NCI-H510A treated with DMSO at 0.1 percent for 48 hours (cell line): ENCODE measurements around the gene FAT2.

Experiments used
- DNase-seq: peaks from one replicate; lab custom pipeline; 2025; lab: John Stamatoyannopoulos, UW

The FAT2 gene

DNA sequence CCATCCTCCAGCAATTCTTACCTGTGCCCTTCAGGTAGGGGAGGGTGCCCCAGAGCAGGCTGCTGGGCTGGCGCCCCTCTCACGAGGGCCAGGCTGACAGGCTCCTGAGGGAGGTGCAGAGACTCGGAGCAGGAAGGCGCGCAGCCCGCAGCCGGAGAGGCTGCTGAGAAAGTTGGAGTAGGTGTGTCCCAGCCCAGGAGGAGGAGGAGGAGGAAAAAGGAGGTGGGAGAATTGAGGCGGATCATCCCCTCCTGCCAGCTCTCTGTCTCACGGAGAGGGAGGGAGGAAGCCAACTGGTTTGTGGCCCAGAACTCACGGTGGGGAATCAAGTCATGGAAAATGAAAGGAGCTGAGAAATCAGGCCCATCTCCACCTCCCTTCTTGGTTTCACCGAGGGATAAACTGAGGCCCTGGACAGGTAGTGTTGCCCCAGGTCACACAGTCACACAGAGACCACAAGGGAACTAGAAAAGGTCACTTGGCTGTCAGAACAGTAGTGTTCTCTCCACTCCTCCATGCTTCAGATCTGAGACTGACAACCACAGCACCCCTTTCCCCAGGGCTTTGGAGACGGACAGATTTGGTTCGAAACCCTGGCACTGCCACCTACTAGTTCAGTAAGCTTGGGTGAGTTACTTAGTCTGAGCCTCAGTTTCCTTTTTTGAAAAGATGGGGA, at the start of gene FAT2:
FAT2 (minus strand) TSS at position 188 of the 676 bp plus-strand sequence. CDS start 22,400 bp downstream, outside the sequence.
- DNase-seq: no peak

DNA sequence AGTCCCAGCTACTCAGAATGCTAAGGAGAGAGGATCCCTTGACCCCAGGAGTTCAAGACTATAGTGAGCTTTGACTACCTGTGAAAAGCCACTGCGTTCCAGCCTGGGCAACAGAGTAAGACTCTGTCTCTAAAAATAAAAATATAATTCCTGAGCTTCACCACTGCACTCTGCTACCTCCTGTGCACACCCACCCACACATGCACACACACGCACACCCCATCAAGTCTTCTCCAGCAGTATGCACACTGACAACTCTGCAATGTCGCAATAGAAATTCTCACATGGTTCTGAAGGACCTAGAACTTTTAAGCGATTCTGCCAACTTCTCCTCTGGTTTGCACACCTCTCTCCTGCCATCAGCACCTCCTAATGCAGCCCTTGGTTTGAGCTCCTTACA, 47.5 kb upstream of the FAT2 start:
- no peak for DNase-seq

GRCh38 chr5:151637676-151638075, 46.5 kb upstream of the FAT2 start:
- no peak for DNase-seq

DNA sequence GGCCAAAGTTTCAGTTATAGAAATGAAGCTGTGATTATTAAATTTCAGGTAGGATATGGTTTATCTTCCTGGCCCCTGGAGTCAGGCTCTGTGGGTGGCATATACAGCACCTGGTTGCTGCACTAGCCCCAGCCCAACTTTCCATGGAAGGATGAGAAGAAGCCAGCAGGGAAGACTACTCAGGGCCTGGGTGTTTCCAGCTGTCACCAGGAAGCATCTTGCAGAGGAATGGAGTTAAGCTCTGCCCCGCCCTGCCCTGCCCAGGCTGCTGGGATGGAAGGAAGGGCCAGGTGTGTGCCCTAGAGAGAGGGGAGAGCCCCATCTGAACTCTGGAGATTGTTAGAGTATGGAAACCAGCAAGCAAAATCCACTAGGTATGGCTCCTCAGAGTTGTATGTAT, 42.8 kb upstream of the FAT2 start:
- no peak for DNase-seq

DNA sequence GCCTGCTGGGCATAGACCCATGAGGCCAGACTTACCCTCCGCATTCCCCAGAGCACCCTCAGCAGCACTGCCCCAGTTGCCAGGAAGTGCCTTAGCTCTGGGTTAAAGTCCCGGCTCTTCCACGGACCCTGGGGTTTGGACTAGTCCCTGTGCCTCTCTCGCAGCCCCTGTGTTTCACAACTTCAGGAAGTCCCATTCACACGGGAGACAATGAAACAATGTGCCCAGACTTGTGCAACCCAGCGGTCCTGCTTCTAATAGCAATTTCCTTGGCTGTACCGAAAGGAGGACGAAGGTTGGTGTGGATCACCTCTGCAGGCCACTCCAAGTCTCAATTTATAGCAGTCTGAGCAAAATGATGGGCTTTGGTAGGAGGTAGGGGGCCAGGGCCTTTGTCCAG, 41.8 kb upstream of the FAT2 start:
- DNase-seq: no peak

GRCh38 chr5:151632524-151632923, 41.4 kb upstream of the FAT2 start:
- no peak for DNase-seq

- no peak for DNase-seq
Measured at GRCh38 chr5:151631941-151632340, 40.8 kb upstream of the FAT2 start.

DNA sequence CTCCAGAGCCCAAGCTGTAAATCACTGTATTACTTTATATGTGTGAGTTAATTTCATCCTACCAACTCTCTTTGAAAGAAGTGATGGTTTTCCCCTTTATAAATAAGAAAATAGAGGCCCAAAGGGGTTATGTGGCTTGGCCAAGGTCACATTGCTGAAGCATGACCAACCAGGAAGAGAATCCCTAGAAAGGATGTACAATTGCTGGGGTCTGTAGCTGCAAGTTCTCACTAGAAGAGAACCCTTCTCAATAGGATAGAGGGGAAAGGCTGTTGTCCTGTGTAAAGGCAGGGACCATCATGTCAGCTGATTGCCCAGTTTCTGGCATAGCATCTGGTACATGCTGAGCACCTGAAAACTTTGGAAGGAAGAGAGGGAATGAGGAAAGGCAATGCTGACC, 39.0 kb upstream of the FAT2 start:
- DNase-seq: no peak

GRCh38 chr5:151628112-151628823, 37.1 kb upstream of the FAT2 start:
- no peak for DNase-seq

- no peak for DNase-seq
Measured at GRCh38 chr5:151627650-151628049, 36.5 kb upstream of the FAT2 start.

DNA sequence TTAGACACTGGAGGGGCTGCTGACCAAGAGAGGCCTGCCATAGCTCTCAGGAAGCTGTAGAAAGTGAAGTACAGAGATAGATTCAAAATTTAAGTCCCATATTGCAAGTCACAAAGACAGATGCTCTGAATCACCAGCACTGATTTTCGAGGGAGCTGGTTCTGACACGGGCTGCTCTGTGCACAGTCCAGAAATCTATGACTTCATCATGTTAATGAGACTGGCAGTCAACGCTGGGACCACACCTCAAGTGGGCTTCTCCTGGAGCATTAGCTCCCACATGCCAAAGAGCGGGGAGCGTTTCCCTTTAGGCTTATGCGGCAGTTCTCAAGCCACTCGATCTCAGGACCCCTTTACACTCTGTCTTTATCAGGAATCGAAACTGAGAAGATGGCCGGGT, 34.2 kb upstream of the FAT2 start:
- DNase-seq: no peak

GRCh38 chr5:151624476-151624875, 33.3 kb upstream of the FAT2 start:
- DNase-seq: no peak

- no peak for DNase-seq
Measured at GRCh38 chr5:151622367-151623088, 31.4 kb upstream of the FAT2 start.

GRCh38 chr5:151620461-151620840, 29.3 kb upstream of the FAT2 start:
- DNase-seq: no peak

- DNase-seq: no peak
Measured at GRCh38 chr5:151619812-151620460, 28.8 kb upstream of the FAT2 start.

- DNase-seq: no peak
Measured at GRCh38 chr5:151618907-151619306, 27.8 kb upstream of the FAT2 start.

- peak; percentile 9 for DNase-seq
Measured at GRCh38 chr5:151617841-151618710, 26.9 kb upstream of the FAT2 start.

GRCh38 chr5:151617383-151617840, 26.3 kb upstream of the FAT2 start:
- no peak for DNase-seq

DNA sequence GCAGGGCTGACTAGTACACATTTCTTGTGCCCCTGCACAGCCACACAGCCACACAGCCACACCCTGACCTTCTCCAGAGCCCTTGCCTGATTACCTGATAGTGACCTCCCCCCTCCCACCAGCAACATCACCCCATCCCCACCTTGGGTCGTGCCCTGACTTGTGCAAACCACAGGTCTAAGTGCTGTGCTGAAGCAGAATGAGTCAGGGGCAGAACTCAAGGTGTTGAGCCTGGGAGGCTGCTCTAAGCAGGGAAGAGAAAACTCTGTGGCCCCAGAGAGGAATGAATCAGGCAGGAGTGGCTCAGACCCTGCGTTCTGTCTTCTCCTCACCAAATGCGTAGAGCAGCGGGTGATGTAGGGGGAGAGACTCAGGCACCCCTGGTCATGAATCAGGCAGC, 24.3 kb upstream of the FAT2 start:
- no peak for DNase-seq

DNA sequence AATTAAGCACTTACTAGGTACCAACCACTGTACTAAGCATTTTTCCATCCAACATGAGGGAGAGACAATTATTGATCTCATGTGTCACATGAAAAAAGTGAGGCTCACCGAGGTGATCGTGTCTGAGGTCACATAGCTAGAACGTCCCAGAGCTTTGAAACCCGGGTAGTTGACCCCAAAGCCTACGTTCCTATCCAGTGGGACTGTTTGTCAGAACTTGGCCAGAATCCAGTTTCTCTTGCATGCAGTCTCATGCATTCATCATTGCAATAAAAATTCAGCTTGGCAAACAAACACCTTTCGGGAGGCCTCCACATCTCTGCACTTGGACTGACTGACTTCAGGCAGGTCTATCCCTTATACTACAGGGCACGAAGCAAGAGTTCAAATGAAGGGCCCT, 23.4 kb upstream of the FAT2 start:
- no peak for DNase-seq

DNA sequence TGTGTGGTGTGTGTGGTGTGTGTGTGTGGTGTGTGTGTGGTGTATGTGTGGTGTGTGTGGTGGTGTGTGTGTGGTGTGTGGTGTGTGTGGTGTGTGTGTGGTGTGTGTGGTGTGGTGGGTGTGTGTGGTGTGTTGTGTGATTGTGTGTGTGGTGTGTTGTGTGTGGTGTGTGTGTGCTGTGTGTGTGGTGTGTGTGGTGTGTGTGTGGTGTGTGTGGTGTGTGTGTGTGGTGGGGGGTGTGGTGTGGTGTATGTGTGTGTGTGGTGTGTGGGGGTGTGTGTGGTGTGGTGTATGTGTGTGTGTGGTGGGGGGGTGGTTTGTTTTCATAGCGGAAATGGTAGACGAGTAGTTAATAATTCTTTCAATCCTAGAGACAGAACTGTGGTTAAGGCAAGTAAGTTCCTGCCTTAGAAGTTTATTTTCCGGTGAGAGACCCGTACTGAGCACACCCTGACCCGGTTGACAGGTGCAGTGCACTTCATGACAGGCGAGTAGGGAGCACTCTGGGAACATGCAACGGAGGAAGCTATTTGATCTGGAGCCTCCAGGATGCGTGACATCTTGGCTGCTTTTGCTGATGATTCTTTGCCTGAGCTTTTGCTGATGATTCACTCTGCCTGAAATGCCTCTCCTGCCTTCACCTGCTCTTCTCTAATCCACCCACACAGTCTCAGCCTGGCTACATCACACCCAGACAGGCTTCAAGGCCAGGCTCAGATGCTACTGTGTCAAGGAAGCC, 21.7 kb upstream of the FAT2 start:
- DNase-seq: peak; percentile 38
